HepG2 (cell line): ENCODE data around the gene TTLL12. TPM values are rescaled to one million over a fixed set of nuclear protein-coding genes. Genes with fewer than 3 reads are reported as not detected.

Experiments used
- ATAC-seq: fragments of 200-7000 bp; cut with Tn5 transposase; 3 replicates; pipeline ENCODE4 v1.9.1; 2020; ENCODE audit warnings: mild to moderate bottlenecking, moderate library complexity
- BruUV-seq: library from RNA; stranded (reverse); fragments of 400-500 nt; replicated peaks from 2 replicates; lab custom pipeline; 2021; lab: Mats Ljungman, UMichigan
- CTCF ChIA-PET: fragments of 300-600 bp; formaldehyde crosslinking; extraction: SDS; loops from one replicate; lab custom pipeline; 2021; ENCODE audit warnings: low total read pairs, inconsistent platforms, low intra/inter-chr PET ratio; lab: Yijun Ruan, JAX
- POLR2A ChIA-PET: fragments of 350-600 bp; sonication (Branson Sonifier 250); formaldehyde crosslinking; loops from one replicate; lab custom pipeline; 2020; ENCODE audit warnings: antibody characterized with exemption, inconsistent platforms; lab: Yijun Ruan, JAX
- DNase-seq: peaks from one replicate; pipeline ENCODE4 v3.0.0-alpha.2; 2015; ENCODE audit warnings: low spot score
- FAIRE-seq: peaks from 3 replicates; lab custom pipeline; 2011; peaks lifted over from hg19 to GRCh38; lab: Jason Lieb, UNC
- H2AFZ ChIP-seq: one replicate; pipeline ENCODE4 v1.6.1; 2011; ENCODE audit warnings: low read length, inconsistent platforms
- H3K27ac ChIP-seq: fragments of 300-600 bp; 3 replicates; pipeline ENCODE4 v1.8.0; 2011; ENCODE audit warnings: mixed run types, mild to moderate bottlenecking, mixed read lengths, low read length, inconsistent platforms; ENCODE audit not compliant: insufficient read depth; ENCODE audit errors: extremely low read length
- H3K27me3 ChIP-seq, 2 experiments: fragments of 200-600 bp in 1 of 2; 2 replicates in 1 of 2; 3 replicates in 1 of 2; pipeline versions ENCODE4 v1.6.0 to v1.8.0; 2011; ENCODE audit warnings: low read length in 2 of 2, mild to moderate bottlenecking in 2 of 2, moderate library complexity in 2 of 2, inconsistent platforms in 1 of 2; ENCODE audit not compliant: insufficient read depth in 2 of 2, control insufficient read depth in 1 of 2
- H3K36me3 ChIP-seq, 2 experiments: fragments of 200-600 bp in 1 of 2; replicated peaks in 1 of 2; 2 replicates in 1 of 2; 3 replicates in 1 of 2; pipeline versions ENCODE4 v1.5.1 to v1.8.0; 2011; ENCODE audit warnings: low read length in 2 of 2, inconsistent platforms in 1 of 2; ENCODE audit not compliant: insufficient read depth in 2 of 2, control insufficient read depth in 1 of 2
- H3K4me1 ChIP-seq: 2 replicates; pipeline ENCODE4 v1.5.1; 2012; ENCODE audit warnings: low read length, inconsistent platforms; ENCODE audit not compliant: insufficient read depth
- H3K4me2 ChIP-seq: 2 replicates; pipeline ENCODE4 v1.6.0; 2011; ENCODE audit warnings: low read depth, low read length, inconsistent platforms
- H3K4me3 ChIP-seq, 3 experiments: fragments of 200-600 bp in 1 of 3; sonication (generic), shearing (Covaris generic) in 1 of 3; replicated peaks in 1 of 3; 2 replicates each; pipeline ENCODE4 v1.5.1; 2011 to 2016; ENCODE audit warnings: low read length in 3 of 3, inconsistent platforms in 2 of 3, low read depth in 2 of 3, mild to moderate bottlenecking in 2 of 3, control low read depth in 1 of 3, mixed read lengths in 1 of 3; ENCODE audit not compliant: insufficient read depth in 1 of 3
- H3K79me2 ChIP-seq: one replicate; pipeline ENCODE4 v1.6.1; 2011; ENCODE audit warnings: low read length, inconsistent platforms; ENCODE audit not compliant: insufficient read depth
- H3K9ac ChIP-seq: 2 replicates; pipeline ENCODE4 v1.6.0; 2011; ENCODE audit warnings: mild to moderate bottlenecking, low read depth, low read length, inconsistent platforms; ENCODE audit not compliant: insufficient read depth
- H3K9me3 ChIP-seq: 2 replicates; pipeline ENCODE4 v1.5.1; 2012; ENCODE audit warnings: mild to moderate bottlenecking, low read length
- H4K20me1 ChIP-seq: 2 replicates; pipeline ENCODE4 v1.6.0; 2011; ENCODE audit warnings: inconsistent platforms, mild to moderate bottlenecking, low read length, moderate library complexity; ENCODE audit not compliant: insufficient read depth
- HNRNPUL1 ChIP-seq: fragments of 200-400 bp; formaldehyde crosslinking; IDR thresholded peaks from 2 replicates; pipeline ENCODE4 v1.6.1; 2017; ENCODE audit warnings: low read depth, mild to moderate bottlenecking, low read length, moderate library complexity
- NCOA5 ChIP-seq: sonication (generic); formaldehyde crosslinking; IDR thresholded peaks from 2 replicates; pipeline ENCODE4 v1.4.0; 2020; ENCODE audit warnings: missing genetic modification reagents
- PCBP1 ChIP-seq: fragments of 200-400 bp; formaldehyde crosslinking; IDR thresholded peaks from 2 replicates; pipeline ENCODE4 v1.6.1; 2017; ENCODE audit warnings: mild to moderate bottlenecking, low read depth, low read length, borderline replicate concordance
- REL ChIP-seq: sonication (generic); formaldehyde crosslinking; conservative IDR thresholded peaks from 2 replicates; pipeline ENCODE4 v1.8.0; 2022; ENCODE audit warnings: mild to moderate bottlenecking, missing genetic modification reagents, moderate library complexity
- ZBTB38 ChIP-seq: sonication (generic); formaldehyde crosslinking; IDR thresholded peaks from 2 replicates; pipeline ENCODE4 v1.5.1; 2020; ENCODE audit warnings: mild to moderate bottlenecking, missing genetic modification reagents
- ZBTB7A ChIP-seq: sonication (generic); formaldehyde crosslinking; IDR thresholded peaks from 2 replicates; pipeline ENCODE4 v1.8.0; 2022; ENCODE audit warnings: mild to moderate bottlenecking, missing genetic modification reagents
- ZMAT3 ChIP-seq: sonication (generic); formaldehyde crosslinking; conservative IDR thresholded peaks from 2 replicates; pipeline ENCODE4 v1.7.0; 2021; ENCODE audit warnings: missing genetic modification reagents
- ZNF282 ChIP-seq: fragments of 450-650 bp; IDR thresholded peaks from 2 replicates; pipeline ENCODE4 v1.6.1; 2018; ENCODE audit not compliant: partially characterized antibody
- ZNF598 ChIP-seq: sonication (generic); formaldehyde crosslinking; IDR thresholded peaks from 2 replicates; pipeline ENCODE4 v1.5.1; 2020; ENCODE audit warnings: mild to moderate bottlenecking, missing genetic modification reagents, borderline replicate concordance
- in situ Hi-C: cut with HindIII; loops from 2 replicates; pipeline ENCODE4 v1.10.0; 2017; ENCODE audit warnings: low pct_unique_long_range_greater_than_20kb; ENCODE audit not compliant: extremely low pct_ligation_motif_present
- intact Hi-C: fragments of 100-400 bp; cut with micrococcal nuclease; formaldehyde crosslinking; loops from one replicate; pipeline ENCODE4 v1.10.0; 2022; ENCODE audit not compliant: unreplicated experiment
- polyA plus RNA-seq, 8 experiments: library from polyadenylated mRNA; depleted of rRNA in 3 of 8; stranded (reverse) in 7 of 8; unstranded in 1 of 8; fragments of >200 nt; fragmentation: Illumina TruSeq in 4 of 8; extraction: Trizol in 4 of 8; gene quantifications; 2 replicates each; pipeline versions ENCODE4 v1.2.1 to v1.2.3, GENCODE V29; 2011 to 2016; ENCODE audit warnings: low read depth in 4 of 8, missing spikeins in 1 of 8, mixed read lengths in 1 of 8; ENCODE audit not compliant: insufficient read depth in 1 of 8
- total RNA-seq, 5 experiments: library from RNA; depleted of rRNA; stranded (reverse); fragments of >200 nt; fragmentation: Illumina TruSeq; extraction: Trizol; gene quantifications; 2 replicates each; pipeline ENCODE4 v1.2.3, GENCODE V29; 2016; ENCODE audit warnings: low read depth in 1 of 5
- TF ChIP-seq, protein P1 (sequence below): sonication (generic); formaldehyde crosslinking; conservative IDR thresholded peaks from 2 replicates; pipeline ENCODE4 v1.5.0; 2020; ENCODE audit warnings: missing genetic modification reagents

The TTLL12 gene
- total and polyA plus RNA-seq, 2 of the 13 experiments (the other 11 are each of a cell fraction or from before 2014, with no cell fraction given), result 11.9 to 38.1 TPM

DNA sequence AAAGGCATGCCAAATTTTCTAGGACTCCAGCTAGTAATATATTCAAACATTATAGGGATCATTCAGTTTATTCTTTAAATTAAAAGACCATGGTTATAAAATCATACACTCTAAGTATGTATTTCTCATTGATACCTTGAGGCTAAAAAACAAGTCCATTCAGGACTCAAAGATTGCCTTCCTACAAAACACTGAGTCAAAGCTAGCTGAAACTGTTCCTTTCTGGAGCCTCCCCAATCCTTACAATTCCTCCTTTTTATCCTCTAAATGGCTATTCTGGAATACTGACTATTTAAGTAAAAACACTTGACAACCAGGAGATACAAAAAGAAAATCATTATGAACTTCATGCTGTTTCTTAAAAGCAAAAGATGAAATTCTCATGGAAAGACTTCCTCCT lies 4.9 kb upstream of the TTLL12 start:
- Histone ChIP-seq H3K9ac (no peak overlapping the region), H3K27ac (no peak overlapping the region), H2AFZ (no peak overlapping the region), H3K36me3 (no peaks in the 10 kb centered on the region), H4K20me1 (no peaks in the 10 kb centered on the region), H3K4me1 (peaks cover 24% of the 10 kb centered on the region), H3K4me3 (no peak overlapping the region), H3K4me2 (no peak overlapping the region), H3K79me2 (no peaks in the 10 kb centered on the region), H3K9me3 (peaks cover 10% of the 10 kb centered on the region), H3K27me3 (peaks cover 0 to 14% of the 10 kb centered on the region in 2 experiments; a peak in 2 of 5 replicates)
- no peak for DNase-seq
- TF ChIP-seq ZMAT3 (CRISPR knock-in tag) (no peak), PCBP1 (no peak), ZNF598 (CRISPR knock-in tag) (no peak), NCOA5 (no peak), ZBTB38 (no peak), HNRNPUL1 (no peak), REL (no peak), ZNF282 (no peak), ZBTB7A (no peak)
- TF ChIP-seq, protein P1, sequence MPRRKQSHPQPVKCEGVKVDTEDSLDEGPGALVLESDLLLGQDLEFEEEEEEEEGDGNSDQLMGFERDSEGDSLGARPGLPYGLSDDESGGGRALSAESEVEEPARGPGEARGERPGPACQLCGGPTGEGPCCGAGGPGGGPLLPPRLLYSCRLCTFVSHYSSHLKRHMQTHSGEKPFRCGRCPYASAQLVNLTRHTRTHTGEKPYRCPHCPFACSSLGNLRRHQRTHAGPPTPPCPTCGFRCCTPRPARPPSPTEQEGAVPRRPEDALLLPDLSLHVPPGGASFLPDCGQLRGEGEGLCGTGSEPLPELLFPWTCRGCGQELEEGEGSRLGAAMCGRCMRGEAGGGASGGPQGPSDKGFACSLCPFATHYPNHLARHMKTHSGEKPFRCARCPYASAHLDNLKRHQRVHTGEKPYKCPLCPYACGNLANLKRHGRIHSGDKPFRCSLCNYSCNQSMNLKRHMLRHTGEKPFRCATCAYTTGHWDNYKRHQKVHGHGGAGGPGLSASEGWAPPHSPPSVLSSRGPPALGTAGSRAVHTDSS, result no peak
- no peak for ATAC-seq
- FAIRE-seq, result no peak
- ChIA-PET CTCF (no interaction called here), POLR2A (no interaction called here)
- in situ Hi-C loops (no loop called here), intact Hi-C loops (no loop called here)
- no TSS peak for BruUV-seq
